ENCODE measurements around the gene PTEN.
"Not testable (repeated sequence)": the region's sequence is repeated elsewhere in the genome, so short reads cannot be mapped to it uniquely, and the experiment has no call there.

The PTEN gene

DNA sequence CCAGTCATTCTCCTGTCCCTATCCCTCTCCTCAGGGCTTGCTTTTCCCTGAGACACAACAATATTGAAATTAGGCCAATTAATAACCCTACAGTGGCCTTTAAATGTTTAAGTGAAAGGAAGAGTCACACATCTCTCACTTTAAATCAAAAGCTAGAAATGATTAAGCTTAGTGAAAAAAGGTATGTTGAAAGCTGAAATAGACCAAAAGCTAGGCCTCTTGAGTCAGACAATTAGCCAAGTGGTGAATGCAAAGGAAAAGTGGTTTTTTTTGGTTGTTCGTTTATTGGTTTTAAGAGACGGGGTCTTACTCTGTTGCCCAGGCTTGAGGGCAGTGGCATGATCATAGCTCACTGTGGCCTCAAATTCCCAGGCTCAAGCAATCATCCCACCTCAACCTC is 35.7 kb upstream of the PTEN start:
- no CpG with 5 or more reads among the region's 2 CpGs for WGBS (ENCODE audit: extremely low coverage, insufficient coverage, insufficient read length)
- H3K18ac ChIP-seq (ENCODE audit: low read length) = no peak overlapping the region
- no peak overlapping the region for H4K91ac ChIP-seq (ENCODE audit: low read depth, low read length)
- no peak overlapping the region for H3K9ac ChIP-seq (ENCODE audit: low read length)
- no peak overlapping the region for H2AK5ac ChIP-seq (ENCODE audit: low read length)
- H2AFZ ChIP-seq (ENCODE audit: insufficient read depth, low read length, poor library complexity) = no peak overlapping the region
- no peaks in the 10 kb centered on the region for H3K79me1 ChIP-seq (ENCODE audit: low read length)
- no peak overlapping the region for H2BK5ac ChIP-seq (ENCODE audit: low read depth, low read length, poor library complexity)
- no peak overlapping the region for H3K4me3 ChIP-seq (ENCODE audit: low read depth, low read length)
- no peak overlapping the region for H4K8ac ChIP-seq (ENCODE audit: low read depth, low read length)
- H3K4ac ChIP-seq (ENCODE audit: low read depth, low read length) = no peak overlapping the region
- no peak overlapping the region for H3K27ac ChIP-seq (ENCODE audit: low read depth, low read length)
- no peak overlapping the region for H3K14ac ChIP-seq (ENCODE audit: low read length)
- H3K4me2 ChIP-seq (ENCODE audit: low read length) = no peak overlapping the region
- DNase-seq = no peak
- no peaks in the 10 kb centered on the region for H3K9me3 ChIP-seq (ENCODE audit: insufficient read depth, low read depth, low read length)
- no peaks in the 10 kb centered on the region for H3K79me2 ChIP-seq (ENCODE audit: control insufficient read depth, insufficient read depth, low read length, poor library complexity)
- H3K4me1 ChIP-seq (ENCODE audit: control insufficient read depth in 1 of 2, insufficient read depth in 2 of 2, low read length in 2 of 2) = no peaks in the 10 kb centered on the region
- no peak overlapping the region for H4K12ac ChIP-seq (ENCODE audit: low read depth, low read length)
- no peak overlapping the region for H2BK12ac ChIP-seq (ENCODE audit: low read length)
- no peaks in the 10 kb centered on the region for H3K36me3 ChIP-seq (ENCODE audit: control insufficient read depth in 1 of 2, insufficient read depth in 2 of 2, low read length in 2 of 2)
- H2BK120ac ChIP-seq (ENCODE audit: insufficient read depth, low read length, poor library complexity) = no peak overlapping the region
- H3K27me3 ChIP-seq (ENCODE audit: insufficient read depth, low read length) = no peaks in the 10 kb centered on the region
- H3K23ac ChIP-seq (ENCODE audit: low read length) = no peak overlapping the region

DNA sequence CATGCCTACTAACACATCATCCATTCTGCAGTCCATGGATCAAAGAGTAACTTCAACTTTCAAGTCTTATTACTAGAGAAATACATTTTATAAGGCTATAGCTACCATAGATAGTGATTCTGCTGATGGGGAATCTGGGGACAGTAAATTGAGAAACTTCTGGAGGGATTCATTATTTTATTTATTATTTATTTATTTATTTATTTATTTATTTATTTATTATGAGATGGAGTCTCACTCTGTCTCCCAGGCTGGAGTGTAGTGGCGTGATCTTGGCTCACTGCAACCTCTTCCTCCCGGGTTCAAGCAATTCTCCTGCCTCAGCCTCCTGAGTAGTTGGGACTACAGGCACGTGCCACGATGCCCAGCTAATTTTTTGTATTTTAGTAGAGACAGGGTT is 34.4 kb upstream of the PTEN start:
- not testable (repeated sequence) for H2BK120ac ChIP-seq (ENCODE audit: insufficient read depth, low read length, poor library complexity); H3K4me2 ChIP-seq (ENCODE audit: low read length); H3K23ac ChIP-seq (ENCODE audit: low read length); H3K4me1 ChIP-seq (ENCODE audit: control insufficient read depth in 1 of 2, insufficient read depth in 2 of 2, low read length in 2 of 2); H3K27me3 ChIP-seq (ENCODE audit: insufficient read depth, low read length); H2BK12ac ChIP-seq (ENCODE audit: low read length); H3K9ac ChIP-seq (ENCODE audit: low read length); H2BK5ac ChIP-seq (ENCODE audit: low read depth, low read length, poor library complexity); H3K79me1 ChIP-seq (ENCODE audit: low read length); H3K36me3 ChIP-seq (ENCODE audit: control insufficient read depth in 1 of 2, insufficient read depth in 2 of 2, low read length in 2 of 2); H3K14ac ChIP-seq (ENCODE audit: low read length); H2AFZ ChIP-seq (ENCODE audit: insufficient read depth, low read length, poor library complexity); H3K27ac ChIP-seq (ENCODE audit: low read depth, low read length); H3K18ac ChIP-seq (ENCODE audit: low read length); H4K91ac ChIP-seq (ENCODE audit: low read depth, low read length); H2AK5ac ChIP-seq (ENCODE audit: low read length); DNase-seq; H3K79me2 ChIP-seq (ENCODE audit: control insufficient read depth, insufficient read depth, low read length, poor library complexity); H4K8ac ChIP-seq (ENCODE audit: low read depth, low read length); H4K12ac ChIP-seq (ENCODE audit: low read depth, low read length); H3K4me3 ChIP-seq (ENCODE audit: low read depth, low read length); H3K4ac ChIP-seq (ENCODE audit: low read depth, low read length); H3K9me3 ChIP-seq (ENCODE audit: insufficient read depth, low read depth, low read length)
- no CpG with 5 or more reads among the region's 4 CpGs for WGBS (ENCODE audit: extremely low coverage, insufficient coverage, insufficient read length)

DNA sequence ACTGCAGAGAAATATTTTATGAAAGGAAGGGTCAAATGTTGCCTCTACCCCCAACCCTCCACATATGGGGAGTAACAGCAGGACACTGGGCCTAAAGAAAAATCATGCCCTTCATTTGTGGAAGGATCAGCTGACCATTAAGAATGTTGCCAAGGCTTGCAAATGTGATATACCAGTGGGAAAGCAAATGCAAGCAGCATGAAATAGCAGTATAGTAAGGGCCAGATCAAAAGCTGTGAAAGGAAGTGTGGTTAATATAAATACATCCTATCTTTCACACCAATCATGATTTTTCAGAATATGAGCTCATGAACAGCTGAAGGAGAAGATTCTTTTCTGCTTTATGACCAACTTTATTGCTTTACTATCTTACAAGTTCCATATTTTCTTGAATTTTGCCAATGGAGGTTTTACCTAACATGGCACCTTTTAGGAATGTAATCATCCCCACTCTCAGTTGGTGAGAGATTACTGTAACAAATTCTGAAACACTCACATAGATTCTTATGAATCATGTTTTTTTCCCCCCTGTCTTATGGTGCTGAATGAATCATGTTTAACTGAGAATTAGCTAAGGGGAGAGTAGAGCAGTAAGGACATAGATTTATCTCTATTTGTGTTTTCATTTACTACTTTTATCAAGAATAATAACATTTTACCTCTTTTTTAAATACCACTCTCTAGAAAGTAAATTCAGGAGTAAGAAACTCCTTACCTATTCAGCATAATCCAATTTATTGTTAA is 33.3 kb upstream of the PTEN start:
- Histone ChIP-seq H2AK5ac (ENCODE audit: low read length) (no peak overlapping the region), H3K79me2 (ENCODE audit: control insufficient read depth, insufficient read depth, low read length, poor library complexity) (no peaks in the 10 kb centered on the region), H4K91ac (ENCODE audit: low read depth, low read length) (no peak overlapping the region), H2BK5ac (ENCODE audit: low read depth, low read length, poor library complexity) (no peak overlapping the region), H3K79me1 (ENCODE audit: low read length) (no peaks in the 10 kb centered on the region), H3K4ac (ENCODE audit: low read depth, low read length) (no peak overlapping the region), H3K9ac (ENCODE audit: low read length) (no peak overlapping the region), H3K23ac (ENCODE audit: low read length) (no peak overlapping the region), H3K4me1 (ENCODE audit: control insufficient read depth in 1 of 2, insufficient read depth in 2 of 2, low read length in 2 of 2) (no peaks in the 10 kb centered on the region), H3K18ac (ENCODE audit: low read length) (no peak overlapping the region), H3K9me3 (ENCODE audit: insufficient read depth, low read depth, low read length) (no peaks in the 10 kb centered on the region), H3K36me3 (ENCODE audit: control insufficient read depth in 1 of 2, insufficient read depth in 2 of 2, low read length in 2 of 2) (no peaks in the 10 kb centered on the region), H3K4me2 (ENCODE audit: low read length) (no peak overlapping the region), H3K14ac (ENCODE audit: low read length) (no peak overlapping the region), H3K27ac (ENCODE audit: low read depth, low read length) (no peak overlapping the region), H4K8ac (ENCODE audit: low read depth, low read length) (no peak overlapping the region), H2BK12ac (ENCODE audit: low read length) (no peak overlapping the region), H2BK120ac (ENCODE audit: insufficient read depth, low read length, poor library complexity) (no peak overlapping the region), H2AFZ (ENCODE audit: insufficient read depth, low read length, poor library complexity) (no peak overlapping the region), H4K12ac (ENCODE audit: low read depth, low read length) (no peak overlapping the region), H3K27me3 (ENCODE audit: insufficient read depth, low read length) (no peaks in the 10 kb centered on the region), H3K4me3 (ENCODE audit: low read depth, low read length) (no peak overlapping the region)
- DNase-seq = no peak

DNA sequence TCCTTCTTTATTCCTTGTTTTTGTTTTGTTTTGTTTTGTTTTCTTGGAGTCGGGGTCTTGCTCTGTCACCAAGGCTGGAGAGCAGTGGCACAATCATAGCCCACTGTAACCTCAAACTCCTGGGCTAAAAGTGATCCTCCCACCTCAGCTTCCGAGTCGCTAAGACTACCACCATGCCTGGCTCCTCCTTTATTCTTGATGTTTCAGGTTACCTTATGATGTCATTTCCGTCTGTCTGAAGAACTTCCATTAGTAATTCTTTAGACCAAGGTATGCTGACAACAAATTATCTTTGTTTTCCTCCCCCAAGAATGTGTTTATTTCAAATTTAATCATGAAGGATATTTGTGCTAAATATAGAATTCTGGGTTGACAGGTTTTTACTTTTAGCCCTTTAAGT is 27.3 kb upstream of the PTEN start:
- no peak overlapping the region for H4K8ac ChIP-seq (ENCODE audit: low read depth, low read length)
- H2AK5ac ChIP-seq (ENCODE audit: low read length) = no peak overlapping the region
- no peak overlapping the region for H3K14ac ChIP-seq (ENCODE audit: low read length)
- H3K27me3 ChIP-seq (ENCODE audit: insufficient read depth, low read length) = no peaks in the 10 kb centered on the region
- no peaks in the 10 kb centered on the region for H3K79me1 ChIP-seq (ENCODE audit: low read length)
- H3K18ac ChIP-seq (ENCODE audit: low read length) = no peak overlapping the region
- H3K4me3 ChIP-seq (ENCODE audit: low read depth, low read length) = no peak overlapping the region
- H3K23ac ChIP-seq (ENCODE audit: low read length) = no peak overlapping the region
- no peak overlapping the region for H3K27ac ChIP-seq (ENCODE audit: low read depth, low read length)
- no peak overlapping the region for H2BK12ac ChIP-seq (ENCODE audit: low read length)
- no peaks in the 10 kb centered on the region for H3K9me3 ChIP-seq (ENCODE audit: insufficient read depth, low read depth, low read length)
- H3K4me2 ChIP-seq (ENCODE audit: low read length) = no peak overlapping the region
- H4K12ac ChIP-seq (ENCODE audit: low read depth, low read length) = no peak overlapping the region
- no CpG with 5 or more reads among the region's 4 CpGs for WGBS (ENCODE audit: extremely low coverage, insufficient coverage, insufficient read length)
- no peak overlapping the region for H2BK5ac ChIP-seq (ENCODE audit: low read depth, low read length, poor library complexity)
- no peak for DNase-seq
- H3K9ac ChIP-seq (ENCODE audit: low read length) = no peak overlapping the region
- H3K36me3 ChIP-seq (ENCODE audit: control insufficient read depth in 1 of 2, insufficient read depth in 2 of 2, low read length in 2 of 2) = no peaks in the 10 kb centered on the region
- no peak overlapping the region for H2AFZ ChIP-seq (ENCODE audit: insufficient read depth, low read length, poor library complexity)
- no peak overlapping the region for H4K91ac ChIP-seq (ENCODE audit: low read depth, low read length)
- no peak overlapping the region for H2BK120ac ChIP-seq (ENCODE audit: insufficient read depth, low read length, poor library complexity)
- no peaks in the 10 kb centered on the region for H3K79me2 ChIP-seq (ENCODE audit: control insufficient read depth, insufficient read depth, low read length, poor library complexity)
- no peak overlapping the region for H3K4ac ChIP-seq (ENCODE audit: low read depth, low read length)
- no peaks in the 10 kb centered on the region for H3K4me1 ChIP-seq (ENCODE audit: control insufficient read depth in 1 of 2, insufficient read depth in 2 of 2, low read length in 2 of 2)

All from trophoblast cell (in vitro differentiated cells and primary cell).